ENCODE data around the gene UFD1.

The UFD1 gene

DNA sequence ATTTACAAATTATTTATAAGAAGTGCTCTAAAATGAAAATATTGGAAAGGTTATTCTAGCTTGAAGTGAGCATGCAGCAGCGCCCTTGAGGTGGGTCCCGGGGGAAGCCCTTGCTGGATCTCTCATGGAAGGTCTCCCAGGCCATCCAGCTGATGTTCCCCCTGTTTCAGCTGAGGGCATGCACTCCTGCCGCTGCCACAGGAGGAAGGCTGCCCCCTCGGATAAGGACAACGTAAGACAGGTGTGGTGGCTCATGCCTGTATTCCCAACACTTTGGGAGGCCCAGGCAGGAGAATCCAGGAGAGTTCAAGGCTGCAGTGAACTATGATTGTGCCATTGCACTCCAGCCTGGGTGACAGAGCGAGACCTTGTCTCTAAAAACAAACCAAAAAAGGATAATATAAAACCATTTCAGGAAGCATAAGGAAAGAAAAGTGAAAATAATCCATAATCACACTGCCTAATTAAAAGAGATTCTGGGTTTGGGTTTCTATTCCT lies 15.7 kb upstream of the UFD1 start:
- DNase-seq, result no peak

- no peak for DNase-seq
Observed at GRCh38 chr22:19494001-19494560, 15.1 kb upstream of the UFD1 start.

DNA sequence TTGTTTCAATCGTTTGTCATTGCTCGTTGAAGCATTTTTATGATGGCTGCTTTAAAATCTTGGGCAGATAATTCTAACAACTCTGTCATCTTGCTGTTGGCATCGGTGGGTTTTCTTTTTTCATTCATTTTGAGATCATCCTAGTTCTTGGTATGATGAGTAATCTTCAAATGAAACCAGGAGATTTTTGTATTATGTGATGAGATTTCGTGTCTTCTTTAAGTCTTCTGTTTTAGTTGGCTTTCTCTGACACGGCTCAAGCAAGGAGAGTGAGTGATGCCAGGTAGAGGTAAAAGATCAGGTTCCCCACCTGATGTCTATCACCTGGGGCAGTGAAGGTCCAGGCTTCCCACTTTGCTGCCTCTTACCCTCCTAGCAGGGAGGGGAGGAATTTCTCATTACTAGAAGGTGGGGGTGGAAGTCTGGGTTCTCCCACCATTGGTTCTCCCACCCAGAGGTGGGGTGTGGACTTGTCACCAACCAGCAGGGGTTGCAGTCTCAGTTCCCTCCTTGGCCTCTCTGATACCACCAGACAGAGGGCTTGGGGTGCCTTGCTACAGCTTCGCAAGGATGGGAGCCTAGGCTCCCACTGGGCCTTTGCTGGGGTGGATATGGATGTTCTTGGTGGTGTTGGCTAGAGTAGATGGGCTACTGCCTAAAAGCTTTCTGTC lies 13.6 kb upstream of the UFD1 start:
- no peak for DNase-seq

DNA sequence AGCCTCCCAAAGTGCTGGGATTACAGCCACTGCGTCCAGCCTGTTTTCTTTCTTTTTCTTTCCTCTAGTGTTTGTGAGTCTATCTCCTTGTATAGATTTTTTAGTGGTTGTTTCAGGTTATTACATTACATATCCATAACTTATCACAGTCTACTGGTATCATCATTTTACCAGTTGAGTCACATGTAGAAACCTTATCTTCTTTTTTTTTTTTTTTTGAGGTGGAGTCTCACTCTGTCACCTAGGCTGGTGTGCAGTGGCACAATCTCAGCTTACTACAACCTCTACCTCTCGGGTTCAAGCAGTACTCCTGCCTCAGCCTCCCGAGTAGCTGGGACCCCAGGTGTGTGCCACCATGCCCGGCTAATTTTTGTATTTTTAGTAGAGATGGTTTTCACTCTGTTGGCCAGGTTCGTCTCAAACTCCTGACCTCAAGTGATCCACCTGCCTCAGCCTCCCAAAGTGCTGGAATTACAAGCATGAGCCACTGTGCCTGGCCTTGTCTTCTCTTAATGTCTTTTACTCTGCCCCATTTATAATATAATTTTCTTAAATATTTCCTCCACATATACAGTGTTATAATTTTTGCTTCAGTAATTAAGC lies 11.7 kb upstream of the UFD1 start:
- no peak for DNase-seq

- no peak for DNase-seq
Observed at GRCh38 chr22:19488884-19489843, 10.2 kb upstream of the UFD1 start.

DNA sequence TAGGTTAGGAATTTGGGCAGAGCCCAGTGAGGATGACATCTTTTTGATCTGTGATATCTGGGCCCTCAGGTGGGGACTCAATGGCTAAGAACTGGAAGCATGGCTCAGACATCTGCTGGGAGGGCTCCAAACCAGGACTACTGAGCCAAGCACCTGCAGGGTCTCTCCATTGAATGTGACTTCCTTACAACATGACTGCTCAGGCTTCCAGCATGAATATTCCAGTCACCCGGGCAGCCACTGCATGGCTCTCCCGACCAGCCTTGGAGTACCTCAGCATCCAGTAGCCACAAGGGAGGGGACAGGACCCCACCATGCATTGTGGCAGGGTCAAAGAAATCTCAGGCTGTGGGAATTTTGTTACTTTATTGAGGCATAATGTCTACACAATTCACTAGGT lies 9.3 kb upstream of the UFD1 start:
- no peak for DNase-seq

- DNase-seq, result no peak
Observed at GRCh38 chr22:19483481-19484244, 4.7 kb upstream of the UFD1 start.

- no peak for DNase-seq
Observed at GRCh38 chr22:19482297-19482696, 3.3 kb upstream of the UFD1 start.

DNA sequence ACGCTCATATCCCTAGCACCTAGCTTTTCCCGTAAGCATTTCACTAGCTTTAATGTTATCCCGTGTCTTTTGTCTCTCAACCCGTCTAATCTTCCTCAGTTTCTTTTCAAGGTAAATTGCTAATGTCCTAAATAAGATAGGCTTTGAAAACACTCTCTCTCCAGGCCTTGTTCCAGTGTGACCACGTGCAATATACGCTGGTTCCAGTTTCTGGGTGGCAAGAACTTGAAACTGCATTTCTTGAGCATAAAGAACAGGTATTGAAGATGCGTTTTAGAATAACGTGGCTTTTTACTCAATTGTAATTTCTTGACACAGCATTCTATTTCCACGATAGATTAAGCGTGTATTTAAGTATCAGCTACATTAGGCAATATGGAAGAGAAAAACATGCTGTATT lies 1.8 kb upstream of the UFD1 start:
- no peak for DNase-seq

DNA sequence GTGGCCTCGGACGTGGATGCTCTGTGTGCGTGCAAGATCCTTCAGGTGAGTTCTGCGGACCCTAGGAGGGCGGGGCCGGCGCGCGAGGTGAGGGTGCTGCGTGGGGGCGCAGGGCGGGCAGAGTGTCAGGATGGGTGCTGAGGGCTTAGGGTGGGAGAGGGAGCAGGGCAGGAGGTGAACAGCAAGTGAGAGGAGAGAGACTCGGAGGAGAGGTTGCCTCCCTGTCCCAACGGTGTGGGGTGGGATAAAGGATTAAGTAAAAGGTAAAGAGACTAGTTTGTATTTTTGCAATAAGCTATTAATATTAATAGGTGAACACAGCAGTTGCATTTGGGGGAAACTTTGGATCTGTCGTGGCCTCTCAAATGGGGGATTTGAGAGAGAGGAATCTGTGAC lies 1.2 kb upstream of the UFD1 start:
- DNase-seq, result no peak

DNA sequence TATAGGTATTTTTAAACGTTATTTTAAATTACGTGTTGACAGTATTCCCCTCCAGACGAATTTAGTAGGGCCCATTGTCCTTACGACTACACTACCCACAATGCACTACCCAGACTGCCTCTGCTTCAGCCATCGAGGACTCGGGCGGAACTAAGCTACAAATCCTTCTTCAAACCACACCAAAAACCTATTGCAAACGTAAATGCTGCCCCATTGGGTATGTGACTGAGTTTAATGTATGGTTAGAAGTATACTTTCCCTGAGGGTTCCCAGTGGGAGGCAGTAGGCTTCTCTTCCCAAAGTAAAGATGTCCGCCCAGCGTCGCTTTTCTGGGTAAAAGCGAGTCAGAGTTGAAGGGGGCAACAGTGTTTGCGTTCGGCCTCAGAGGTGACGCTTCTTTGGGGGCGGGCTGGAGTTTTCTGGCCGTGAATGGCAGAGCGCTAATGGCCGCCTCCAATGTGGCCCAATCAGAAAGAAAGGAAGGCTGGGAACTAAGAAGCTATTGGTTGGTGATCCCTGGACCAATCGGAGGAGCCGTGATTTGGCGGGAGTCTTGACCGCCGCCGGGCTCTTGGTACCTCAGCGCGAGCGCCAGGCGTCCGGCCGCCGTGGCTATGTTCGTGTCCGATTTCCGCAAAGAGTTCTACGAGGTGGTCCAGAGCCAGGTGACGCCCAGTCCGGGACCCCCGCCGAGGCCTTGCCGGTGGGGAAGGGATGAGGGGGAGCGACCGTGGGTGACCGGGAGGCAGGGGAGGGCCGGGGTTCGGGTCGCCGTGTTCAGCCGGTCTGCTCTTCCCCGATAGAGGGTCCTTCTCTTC lies 571 bp upstream of the UFD1 start, which contains the start of gene CDC45:
CDC45 (plus strand) TSS at position 566 of the 818 bp plus-strand sequence; CDS start at position 615, 49 bp downstream.
- DNase-seq, result peak; percentile 94

DNA sequence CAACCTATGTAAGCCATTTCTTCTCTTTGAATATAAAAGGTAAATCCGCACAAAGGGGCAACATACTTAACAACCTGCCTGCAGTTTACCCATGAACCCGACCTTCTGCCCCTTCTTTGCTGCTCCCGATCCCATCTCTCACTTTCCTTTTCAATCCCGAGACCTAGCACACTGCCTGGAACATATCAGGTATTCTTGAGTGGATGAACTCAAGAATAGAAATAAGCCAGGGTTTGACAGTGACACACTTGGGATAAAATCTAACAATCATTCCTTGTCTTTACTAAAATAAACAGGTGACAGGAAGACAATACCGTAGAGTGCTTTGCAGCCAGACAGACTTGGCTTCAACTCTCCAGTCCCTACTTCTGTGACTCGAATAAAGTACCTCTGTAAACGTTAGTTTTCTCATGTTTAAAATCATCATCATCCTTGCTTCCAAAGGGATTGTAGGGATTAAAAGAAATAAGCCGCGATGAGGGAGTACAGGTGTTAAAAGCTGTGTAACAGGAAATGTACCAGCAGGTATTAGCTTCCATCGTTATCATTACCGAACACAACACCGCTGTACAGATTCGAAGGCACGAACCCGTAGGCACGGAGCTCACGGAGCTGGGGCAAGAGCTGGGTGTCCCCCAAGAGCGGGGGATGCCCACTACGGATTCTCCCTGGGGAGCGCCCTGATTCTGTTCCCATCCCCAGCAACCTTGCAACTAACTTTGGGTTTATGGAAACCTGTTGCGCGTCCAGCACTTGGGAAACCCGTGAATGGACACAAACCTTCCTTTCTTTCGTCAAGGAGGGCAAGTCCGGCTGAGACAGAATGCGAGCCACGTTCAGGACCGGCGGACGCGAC lies 720 bp downstream of the UFD1 start:
- no peak for DNase-seq

DNA sequence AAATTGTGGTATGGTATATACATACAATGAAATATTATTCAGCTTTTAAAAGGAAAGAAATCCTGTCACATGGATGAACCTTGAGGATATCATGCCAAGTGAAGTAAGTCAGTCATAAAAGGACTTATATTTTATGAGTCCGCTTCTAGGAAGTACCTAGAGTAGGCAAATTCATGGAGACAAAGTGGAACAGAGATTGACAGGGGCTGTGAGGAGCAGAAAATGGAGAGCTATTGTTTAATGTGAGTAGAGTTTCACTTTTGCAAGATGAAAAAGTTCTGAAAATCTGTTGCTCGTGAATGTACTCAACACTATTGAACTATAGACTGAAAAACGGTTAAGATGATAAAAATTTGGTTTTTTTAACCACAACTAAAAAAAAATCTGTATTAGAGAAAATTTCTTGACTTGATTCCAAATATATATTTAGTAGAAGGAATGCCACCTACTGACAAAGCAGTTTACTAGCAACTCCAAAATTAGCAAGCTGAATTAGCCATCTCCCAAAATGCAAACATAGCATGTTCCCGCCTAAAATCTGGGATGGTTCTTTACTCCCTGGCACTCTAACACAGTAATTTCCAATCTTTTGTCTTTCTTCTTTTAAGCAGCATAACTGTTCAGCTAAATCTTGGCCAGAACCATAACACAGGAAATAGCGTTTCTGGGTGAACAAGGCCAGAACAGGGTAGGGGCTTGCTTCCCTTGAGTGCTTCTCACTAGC lies 1.5 kb downstream of the UFD1 start:
- no peak for DNase-seq

- no peak for DNase-seq
Observed at GRCh38 chr22:19476023-19476422, 3.0 kb downstream of the UFD1 start.

GRCh38 chr22:19473578-19473977 lies 5.4 kb downstream of the UFD1 start:
- no peak for DNase-seq

GRCh38 chr22:19472233-19472632 lies 6.8 kb downstream of the UFD1 start:
- no peak for DNase-seq

DNA sequence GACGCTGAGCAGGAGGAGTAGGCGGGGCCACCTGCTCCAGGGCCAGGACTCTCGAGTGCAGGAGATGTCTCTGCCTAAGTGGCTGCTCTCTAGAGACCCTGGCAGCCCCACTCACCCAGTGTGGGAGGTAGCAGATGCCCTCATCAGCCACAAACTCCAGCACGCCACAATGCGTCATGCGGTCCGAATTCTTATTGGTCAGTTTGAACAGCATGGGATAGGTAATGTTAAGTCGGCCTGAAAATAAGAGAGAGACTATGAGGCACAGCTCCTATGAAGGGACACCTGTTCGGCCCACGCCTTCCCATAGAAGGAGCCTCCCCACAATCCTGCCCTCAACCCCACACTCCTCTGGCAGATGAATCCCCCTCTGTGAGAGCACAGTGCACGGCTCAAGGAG lies 7.4 kb downstream of the UFD1 start:
- DNase-seq, result no peak

GRCh38 chr22:19470010-19470409 lies 9.0 kb downstream of the UFD1 start:
- DNase-seq, result no peak

DNA sequence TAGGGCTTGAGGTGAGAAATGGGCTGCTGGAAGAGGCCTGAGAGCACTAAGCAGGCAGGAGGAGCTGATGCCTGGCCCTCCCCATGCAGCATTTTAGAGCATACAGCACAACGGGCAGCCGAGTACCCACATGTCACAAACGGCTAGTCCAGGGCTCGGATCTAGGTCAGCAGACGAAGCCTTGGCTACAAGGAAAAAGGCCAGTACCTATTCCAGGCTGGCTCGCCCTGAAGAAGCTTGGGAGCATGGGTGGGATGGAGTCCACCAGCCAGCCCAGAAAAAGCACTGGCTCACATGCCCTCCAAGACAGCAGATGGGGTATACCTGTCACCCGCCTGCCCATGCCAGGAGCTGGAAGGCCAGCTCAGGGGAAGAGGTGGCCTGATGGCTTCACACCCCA lies 9.6 kb downstream of the UFD1 start:
- DNase-seq, result no peak

GRCh38 chr22:19467912-19468311 lies 11.1 kb downstream of the UFD1 start:
- DNase-seq, result no peak
